NCI-H2081 treated with DMSO at 0.1 percent for 48 hours (cell line): Measurements from ENCODE around the gene CCDC93.

Experiments used
- DNase-seq: peaks from one replicate; lab custom pipeline; 2025; lab: John Stamatoyannopoulos, UW

The CCDC93 gene

DNA sequence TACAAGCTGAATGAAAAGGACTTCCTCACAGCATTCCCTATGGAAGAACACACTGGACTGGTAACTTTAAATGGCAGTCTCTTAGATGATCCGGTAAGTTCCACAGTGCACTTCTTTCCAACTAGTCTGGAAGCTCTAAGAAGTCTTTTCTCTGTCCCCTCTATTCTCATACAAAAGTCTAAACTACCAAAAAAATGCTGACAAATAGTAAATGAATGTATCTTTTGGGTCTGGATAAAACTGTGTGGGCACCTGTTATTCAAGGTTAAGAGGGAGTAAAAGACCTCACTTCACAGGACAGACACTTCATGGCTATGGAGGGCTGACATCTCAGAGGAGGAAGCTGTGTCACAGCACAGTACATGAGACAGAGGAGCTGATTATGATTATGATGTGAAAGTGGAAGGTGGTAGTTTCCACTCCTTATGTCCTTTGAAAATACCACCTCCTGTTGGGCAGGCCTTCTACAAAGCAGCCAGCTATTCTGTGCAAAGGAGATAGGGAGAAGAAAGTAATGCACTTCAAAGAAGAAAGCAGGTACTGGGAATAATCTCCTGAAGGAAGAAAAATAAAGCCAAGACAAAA is 23.9 kb downstream of the CCDC93 start:
- no peak for DNase-seq

DNA sequence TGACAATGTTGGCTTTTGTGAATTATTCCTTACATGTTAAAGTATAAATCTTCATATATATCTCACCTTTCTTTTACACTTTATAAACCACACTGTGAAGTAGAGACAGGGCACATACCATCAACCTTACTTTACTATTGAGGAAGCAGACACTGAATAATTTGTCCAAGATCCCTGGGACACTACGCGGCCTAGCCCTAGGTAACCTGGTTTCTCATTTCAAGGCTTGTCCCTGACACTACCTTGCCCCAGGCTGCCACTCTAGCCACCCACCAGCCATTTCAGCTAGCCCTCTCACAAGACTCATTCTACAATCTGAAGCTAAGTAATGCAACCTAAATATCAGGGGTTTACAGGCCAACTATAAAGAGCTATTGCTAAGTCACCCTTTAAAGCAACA is 26.7 kb downstream of the CCDC93 start:
- DNase-seq, result no peak

DNA sequence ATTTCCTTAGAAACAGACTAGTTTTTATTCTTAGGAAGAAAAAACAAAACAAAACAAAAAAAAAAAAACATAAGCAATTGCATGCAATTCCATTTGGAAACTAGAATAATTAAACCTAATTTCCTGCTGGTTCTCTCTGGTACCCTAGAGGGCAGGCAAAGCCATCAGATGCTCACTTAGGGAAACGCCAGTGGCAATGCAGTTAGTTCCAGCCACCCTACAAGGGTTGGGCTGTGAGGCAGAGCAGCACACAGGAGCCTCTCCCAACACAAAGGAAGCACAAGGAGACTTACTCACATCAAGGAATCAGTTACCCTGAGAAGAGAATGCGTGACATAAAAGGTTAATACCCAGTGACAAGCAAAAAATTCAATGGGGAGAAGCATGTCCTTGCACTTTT is 28.8 kb downstream of the CCDC93 start:
- no peak for DNase-seq

GRCh38 chr2:117984208-117984607 is 29.7 kb downstream of the CCDC93 start:
- DNase-seq, result no peak

DNA sequence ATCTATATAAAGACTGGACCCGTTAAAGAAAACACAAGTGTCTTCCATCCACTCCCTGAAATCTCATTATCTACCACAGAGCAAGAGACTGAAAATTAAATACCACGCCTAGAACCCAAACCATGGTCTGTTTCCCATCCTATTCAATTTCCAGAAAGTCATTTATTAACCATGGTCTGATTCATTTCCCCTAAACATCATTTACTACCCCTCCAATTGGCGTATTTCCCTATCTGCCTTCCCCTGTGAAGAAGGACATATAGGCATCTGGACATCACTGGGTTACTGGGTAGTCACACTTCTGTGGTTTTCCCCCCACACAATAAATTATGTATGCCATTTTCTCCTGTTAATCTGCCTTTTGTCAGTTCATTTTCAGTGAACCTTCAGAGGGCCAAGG is 30.8 kb downstream of the CCDC93 start:
- no peak for DNase-seq

DNA sequence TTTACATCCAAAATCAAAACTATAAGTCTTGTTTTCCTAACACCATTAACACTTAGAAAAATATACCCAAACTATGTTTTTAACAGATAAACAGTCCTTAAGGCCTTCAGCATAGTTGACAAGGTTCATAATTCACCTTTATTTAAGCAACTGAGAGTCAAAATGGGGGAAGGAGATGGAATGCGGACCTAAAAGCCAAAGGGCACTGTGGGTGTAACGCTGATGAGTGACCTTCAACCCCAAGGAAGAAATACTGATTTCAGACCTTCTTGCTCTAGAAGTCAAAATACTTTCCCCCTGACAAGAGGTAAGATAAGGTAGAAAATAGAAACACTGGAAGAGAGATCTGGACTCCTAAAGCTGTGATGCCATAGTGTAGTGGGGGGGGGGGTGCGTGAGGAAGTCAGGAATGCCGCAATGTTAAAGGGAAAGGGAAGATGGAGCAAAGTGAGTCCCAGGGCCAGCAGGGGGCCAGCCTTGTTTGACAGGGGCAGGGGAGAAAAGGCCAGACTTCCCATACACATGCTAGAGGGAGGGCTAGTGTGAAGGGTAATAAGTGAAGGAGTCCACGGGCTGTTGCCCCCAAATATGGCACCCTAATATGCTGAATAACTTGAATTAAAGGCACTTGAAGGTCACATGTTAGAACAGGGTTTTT is 31.4 kb downstream of the CCDC93 start:
- no peak for DNase-seq

DNA sequence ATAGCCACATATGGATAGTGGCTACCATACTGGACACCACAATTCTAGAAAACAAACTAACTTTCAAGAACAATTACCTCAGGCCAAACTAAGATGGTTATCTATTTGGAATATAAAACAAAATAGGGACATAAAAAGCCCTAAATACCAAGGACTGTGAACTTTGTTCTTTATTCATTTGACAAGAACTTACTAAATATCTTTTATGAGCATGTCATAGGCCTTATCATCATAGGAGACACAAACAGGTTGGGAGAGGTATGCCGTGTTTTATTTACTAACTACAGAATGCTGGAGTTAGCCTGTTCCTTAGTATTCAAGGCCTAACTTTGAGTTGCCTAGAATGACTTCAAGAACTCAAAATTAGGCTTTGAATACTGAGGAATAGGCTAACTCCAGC is 32.1 kb downstream of the CCDC93 start:
- DNase-seq, result no peak

DNA sequence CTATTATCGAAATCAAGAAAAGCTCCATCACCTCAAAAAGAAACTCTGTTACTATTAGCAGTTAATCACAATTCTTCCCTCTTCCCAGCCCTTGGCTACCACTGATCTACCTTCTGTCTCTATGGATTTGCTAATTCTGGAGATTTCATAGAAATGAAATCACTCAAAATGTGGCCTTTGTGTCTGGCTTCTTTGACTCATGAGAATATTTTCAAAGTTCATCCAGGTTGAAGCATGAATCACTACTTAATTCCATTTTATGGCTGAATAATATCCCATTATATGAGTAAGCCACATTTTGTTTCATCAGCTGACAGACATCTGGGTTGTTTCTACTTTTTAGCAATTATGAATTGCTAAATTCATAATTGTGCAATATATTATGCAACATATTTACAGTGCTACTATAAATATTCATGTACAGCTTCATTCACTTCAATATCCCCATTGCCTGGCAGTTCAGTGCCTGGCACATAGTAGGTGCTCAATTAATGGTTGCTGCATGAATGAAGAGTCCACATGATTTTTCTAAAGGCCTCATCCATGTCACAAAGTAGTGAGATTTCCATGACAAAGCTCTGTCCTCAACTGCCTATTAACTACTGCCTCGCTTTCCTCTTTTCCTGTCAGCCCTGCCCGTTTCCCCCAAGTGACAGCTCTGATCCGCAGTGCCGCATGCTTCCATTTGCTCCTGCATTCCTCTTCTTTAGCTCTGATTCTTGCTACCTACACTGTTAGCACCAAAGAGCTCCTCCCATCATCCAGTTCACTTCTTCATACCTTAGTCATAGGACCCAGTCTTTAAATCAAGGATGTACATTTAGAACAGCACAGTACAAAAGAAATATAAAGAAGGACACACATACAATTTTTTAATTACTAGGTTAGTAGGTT is 32.8 kb downstream of the CCDC93 start:
- DNase-seq, result no peak

- no peak for DNase-seq
Measured at GRCh38 chr2:117979911-117980701, 33.8 kb downstream of the CCDC93 start.

- DNase-seq, result no peak
Measured at GRCh38 chr2:117977696-117978095, 36.2 kb downstream of the CCDC93 start.

GRCh38 chr2:117976581-117976980 is 37.3 kb downstream of the CCDC93 start:
- no peak for DNase-seq

GRCh38 chr2:117973498-117974082 is 40.3 kb downstream of the CCDC93 start:
- DNase-seq, result no peak

DNA sequence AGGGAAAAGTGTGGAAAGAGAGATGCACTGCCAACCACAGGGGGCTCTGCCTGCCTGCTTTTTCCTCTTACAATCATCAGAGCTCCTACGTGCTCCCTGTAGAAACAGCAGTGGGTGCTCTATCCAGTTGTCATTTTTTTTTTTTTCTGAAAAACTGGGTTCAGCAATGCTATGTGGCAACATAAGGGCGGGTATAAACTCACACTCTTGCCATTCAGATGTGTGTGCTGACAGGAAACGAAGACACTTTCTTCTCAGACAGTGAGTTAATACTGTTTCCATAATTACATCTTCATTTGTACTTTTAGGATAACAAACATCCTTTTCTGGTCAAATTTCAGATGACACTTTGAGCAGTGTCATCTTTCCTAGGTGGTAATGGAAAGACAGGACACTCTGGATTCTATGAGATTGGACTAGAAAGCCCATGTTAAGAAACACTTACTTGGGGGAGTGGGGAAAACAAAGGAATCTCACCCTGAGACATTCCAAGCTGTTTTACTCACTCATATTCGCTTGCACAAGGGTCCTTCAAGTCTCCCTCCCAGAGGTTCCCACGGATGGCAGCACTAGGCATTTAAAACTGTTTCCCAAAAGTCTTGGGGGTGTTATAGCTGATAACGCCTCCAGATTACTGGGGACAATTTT is 41.3 kb downstream of the CCDC93 start:
- DNase-seq, result no peak

DNA sequence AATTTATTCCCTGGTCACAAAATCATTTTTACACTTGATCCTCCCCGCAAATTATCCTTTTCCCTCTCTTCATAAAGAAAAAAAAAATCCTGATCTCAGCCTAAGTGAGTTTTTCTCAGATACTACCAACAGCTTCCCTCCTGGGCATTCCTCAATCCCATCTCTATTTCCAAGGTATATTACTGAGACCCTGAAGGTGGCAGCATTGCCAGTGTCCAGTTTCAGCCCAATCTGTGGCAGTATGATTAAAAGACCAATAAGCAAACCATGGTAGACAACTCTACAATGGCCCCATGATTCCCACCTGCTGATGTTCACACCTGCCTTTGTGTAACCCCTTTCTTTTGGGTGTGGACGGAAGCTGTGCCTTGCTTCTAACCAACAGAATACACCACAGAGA is 45.1 kb downstream of the CCDC93 start:
- DNase-seq, result peak; percentile 21

GRCh38 chr2:117967977-117968718 is 45.7 kb downstream of the CCDC93 start:
- no peak for DNase-seq

GRCh38 chr2:117963446-117963845 is 50.4 kb downstream of the CCDC93 start:
- no peak for DNase-seq

- no peak for DNase-seq
Measured at GRCh38 chr2:117961201-117961600, 52.7 kb downstream of the CCDC93 start.

GRCh38 chr2:117960231-117960630 is 53.6 kb downstream of the CCDC93 start:
- no peak for DNase-seq

GRCh38 chr2:117958186-117958585 is 55.7 kb downstream of the CCDC93 start:
- DNase-seq, result no peak

DNA sequence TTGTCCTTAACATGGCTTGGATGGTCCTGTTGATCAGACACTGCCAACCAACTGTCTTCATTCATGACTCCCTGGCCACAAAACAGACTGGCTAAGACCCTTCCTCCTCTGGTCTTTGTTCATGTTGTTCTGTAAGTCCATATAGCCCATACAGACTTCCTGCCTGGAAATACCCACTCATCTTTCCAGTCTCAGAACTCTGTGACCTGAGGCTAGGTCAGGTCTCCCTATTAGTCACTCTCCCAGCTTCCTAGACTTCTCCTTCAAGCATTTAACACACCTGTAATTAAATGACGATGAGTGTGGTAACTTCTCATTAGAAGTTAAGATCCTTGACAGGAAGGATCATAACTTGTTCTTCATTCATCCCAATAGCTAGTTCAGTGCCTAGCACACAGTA is 56.3 kb downstream of the CCDC93 start:
- no peak for DNase-seq
